TTC549 (cell line): ENCODE results near the gene HOXB8.

Experiments
- FAIRE-seq: peaks from 2 replicates; lab custom pipeline; 2012; peaks lifted over from hg19 to GRCh38; lab: Jason Lieb, UNC

The HOXB8 gene

DNA sequence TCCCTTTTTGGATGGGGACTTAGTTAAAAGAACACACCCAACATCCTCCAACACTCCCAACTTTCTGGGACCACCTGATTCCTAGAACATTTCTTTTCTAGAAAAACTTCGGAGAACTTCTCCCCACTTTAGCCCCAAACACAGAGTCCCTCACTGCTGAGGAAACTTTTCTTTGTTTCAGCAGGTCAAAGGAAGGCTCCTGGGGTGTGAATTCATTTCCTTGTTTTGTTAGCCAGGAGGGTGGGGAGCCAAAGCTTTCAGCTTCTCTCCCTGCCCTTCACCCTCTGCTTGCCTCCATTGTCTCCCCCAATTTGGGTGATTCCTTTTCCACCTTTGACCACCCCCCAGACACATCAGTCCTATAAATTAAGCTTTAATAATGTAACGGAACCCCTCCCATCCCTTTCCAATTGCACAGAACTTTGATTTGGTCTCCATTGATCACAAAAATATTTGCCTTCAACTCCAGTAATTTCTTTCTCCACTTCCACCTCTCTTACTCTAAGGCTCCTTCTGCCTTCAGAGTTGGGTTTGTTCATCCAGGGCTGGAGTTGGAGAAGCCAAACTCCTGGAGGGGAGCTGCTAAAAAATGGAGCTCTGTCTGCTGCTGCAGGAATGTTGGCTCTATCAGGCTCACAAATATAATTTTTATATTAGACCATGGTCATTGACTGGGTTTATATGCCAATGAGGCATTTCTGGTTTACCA is 47.3 kb downstream of the HOXB8 start:
- FAIRE-seq = no peak

DNA sequence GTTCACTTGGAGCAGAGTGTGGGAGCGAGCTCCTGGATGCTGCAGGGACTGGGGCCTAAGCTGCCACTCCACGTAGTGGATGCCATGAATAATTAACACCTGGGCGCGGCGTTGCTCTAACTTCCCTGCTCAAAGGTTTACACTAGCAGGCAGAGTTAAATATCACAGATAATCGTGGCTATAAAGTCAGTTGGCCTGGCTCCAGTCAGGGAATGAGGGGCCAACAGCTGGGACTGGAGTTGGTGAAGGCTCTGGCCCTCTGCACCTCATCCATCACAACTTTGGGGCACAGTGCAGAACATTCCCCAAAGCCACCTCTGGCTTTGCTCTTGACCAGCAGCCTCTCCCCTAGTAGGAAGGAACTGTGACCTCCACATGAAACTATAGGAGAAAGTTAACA is 47.9 kb downstream of the HOXB8 start:
- FAIRE-seq = no peak

GRCh38 chr17:48566717-48567116 is 48.4 kb downstream of the HOXB8 start:
- FAIRE-seq = no peak

DNA sequence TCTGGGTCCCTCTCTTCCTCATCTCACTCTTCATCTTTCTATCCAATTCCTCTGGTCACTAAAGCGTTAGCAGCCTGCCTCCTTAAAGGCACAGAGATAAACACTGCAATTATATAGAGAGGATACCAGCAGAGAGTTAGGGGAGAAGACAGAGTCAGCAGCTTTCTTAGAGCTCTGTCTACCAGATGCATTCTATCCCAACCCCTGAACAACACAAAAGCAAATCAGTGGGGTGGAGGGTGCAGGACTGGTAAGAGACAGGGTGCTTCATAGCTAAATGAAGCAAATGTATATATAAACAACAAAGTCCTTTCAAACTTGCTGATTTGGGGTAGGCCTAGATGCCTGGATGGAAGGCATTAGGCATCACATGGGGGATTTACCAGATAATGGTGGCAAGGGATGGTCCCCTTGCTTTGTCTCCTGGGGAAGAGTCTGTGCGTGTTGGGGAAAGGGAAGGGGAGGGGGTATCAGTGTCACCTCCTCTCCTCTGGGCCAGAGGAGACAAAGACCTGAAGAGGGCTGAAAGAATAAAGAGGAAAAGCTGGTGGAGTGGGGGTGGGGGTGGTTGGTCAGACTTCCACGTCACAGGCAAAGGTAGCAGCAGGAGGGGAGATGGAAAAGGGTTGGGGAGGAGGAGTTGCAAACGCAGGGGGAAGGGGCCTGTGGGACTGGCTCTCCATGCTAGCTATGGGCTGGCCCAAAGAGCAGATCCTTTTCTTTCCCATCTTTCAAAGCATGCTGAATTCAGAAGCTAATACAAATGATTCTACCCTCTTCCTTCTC is 49.0 kb downstream of the HOXB8 start:
- FAIRE-seq = no peak

DNA sequence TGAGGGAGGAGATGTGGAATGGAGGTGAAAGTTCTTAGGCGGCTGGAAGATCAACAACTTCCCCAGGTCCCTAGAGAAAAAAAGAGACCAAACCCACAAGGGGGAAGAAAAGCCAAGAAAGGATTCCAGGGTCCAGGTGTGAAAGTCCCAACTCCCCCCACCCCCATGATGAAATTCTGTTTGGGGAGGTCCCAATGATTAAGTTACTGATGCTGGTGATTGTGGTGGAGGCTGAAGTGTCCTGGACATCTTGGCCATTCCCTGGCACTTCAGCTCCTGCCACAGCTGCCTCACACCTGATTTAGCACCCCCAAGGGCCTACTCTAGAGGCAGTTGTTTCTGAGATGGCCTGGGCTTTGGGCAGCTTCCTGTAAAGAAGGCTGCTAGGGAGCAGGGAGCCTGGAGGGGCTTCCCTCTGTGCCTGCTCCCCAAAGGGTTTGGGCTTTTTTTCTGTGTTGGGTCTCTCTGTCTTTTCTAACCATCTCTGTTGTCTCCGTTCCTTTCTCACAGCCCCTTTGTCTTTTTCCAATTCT is 50.0 kb downstream of the HOXB8 start:
- no peak for FAIRE-seq

DNA sequence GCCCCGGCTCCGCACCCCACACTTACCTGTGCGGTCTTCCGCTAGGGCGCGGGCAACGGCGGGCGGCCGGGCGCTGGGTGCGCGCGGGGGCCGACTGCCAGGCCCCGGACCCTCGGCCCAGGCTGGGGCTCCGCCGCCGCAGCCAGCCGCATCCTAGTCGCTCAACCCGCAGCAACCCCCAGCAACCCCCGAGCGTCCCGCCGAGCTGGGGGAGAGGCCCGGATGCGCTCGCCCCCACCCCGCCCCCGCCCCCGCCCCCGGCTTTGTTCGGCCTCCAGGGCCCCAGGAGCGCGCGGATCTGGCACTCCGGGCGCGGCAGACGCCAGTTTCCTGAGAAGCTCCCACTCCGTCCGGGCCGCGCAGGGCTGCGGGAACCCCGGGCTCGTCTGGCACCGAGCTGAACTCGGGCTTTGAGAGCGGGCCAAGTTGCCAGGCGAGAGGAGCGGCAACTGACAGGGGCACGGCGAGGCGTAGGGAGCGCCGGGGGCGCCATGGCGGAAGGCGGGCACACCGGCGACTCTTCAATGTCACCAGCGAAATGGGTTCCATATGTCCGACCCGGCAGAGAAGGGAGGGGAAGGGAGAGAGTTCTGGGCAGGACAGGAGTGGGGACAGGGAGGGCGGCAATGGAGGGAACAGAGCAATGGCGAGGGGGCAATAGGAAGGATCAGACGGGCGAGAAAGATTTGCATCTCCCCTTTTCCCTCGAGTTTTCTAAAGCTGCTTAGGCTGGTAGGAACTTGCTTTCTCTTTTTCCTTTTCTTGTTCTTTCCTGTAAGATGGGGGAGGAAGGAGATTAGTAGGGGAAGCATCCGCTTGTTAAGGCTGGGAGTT is 50.7 kb downstream of the HOXB8 start:
- FAIRE-seq = no peak

GRCh38 chr17:48563867-48564187 is 51.3 kb downstream of the HOXB8 start:
- no peak for FAIRE-seq

DNA sequence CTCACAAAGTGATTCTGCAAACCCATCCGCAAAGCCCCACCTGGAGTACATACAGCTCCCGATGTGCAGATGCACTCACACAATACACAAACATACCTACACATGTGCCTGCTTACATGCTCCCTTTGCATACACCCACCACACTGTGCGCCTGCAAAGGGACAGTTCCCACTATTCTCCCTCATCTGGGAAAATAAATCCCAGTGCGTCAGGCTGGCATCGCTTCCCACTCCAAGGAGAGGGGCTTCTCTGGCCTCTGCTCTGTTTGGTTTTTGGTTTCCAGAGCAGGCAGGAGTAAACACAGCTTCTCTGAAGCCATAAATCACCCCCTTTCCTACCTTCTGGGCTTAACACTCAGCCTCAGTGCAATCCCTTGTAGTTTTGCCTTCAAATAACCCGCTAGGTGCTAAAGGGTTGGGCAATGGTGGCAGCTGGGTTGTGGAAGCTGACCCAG is 51.7 kb downstream of the HOXB8 start:
- no peak for FAIRE-seq

DNA sequence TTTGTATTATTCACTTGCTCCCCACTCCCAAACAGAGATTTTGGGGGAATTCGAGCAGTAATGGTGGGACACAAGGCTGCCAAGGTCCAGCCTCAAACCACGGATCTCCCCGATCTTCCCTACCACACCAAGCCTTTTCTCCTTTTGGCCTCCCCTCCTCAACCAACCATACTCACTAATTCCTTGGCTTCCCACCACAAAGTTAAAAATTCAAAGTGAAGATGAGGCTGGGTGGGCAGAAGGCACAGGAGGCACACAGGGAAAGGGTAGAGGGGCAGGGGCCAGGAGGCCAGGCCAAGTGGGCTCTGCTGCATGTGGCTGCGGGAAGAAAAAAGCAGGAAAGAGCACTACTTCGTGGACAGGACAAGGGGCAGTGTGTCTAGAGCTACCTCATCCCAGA is 52.2 kb downstream of the HOXB8 start:
- FAIRE-seq = no peak
